Activated gamma-delta T cell (primary cell): Measurements from ENCODE around the gene OR52K1.
"Not testable (repeated sequence)": the region's sequence is repeated elsewhere in the genome, so short reads cannot be mapped to it uniquely, and the experiment has no call there.

Source experiments
- DNase-seq: peaks from one replicate; lab custom pipeline; 2025; lab: John Stamatoyannopoulos, UW

The OR52K1 gene

GRCh38 chr11:4491878-4492606, 9.6 kb downstream of the OR52K1 start:
- DNase-seq, result no peak

- DNase-seq, result no peak
Observed at GRCh38 chr11:4493480-4493818, 11.0 kb downstream of the OR52K1 start.

- no peak for DNase-seq
Observed at GRCh38 chr11:4495487-4495886, 13.0 kb downstream of the OR52K1 start.

- no peak for DNase-seq
Observed at GRCh38 chr11:4495986-4496385, 13.5 kb downstream of the OR52K1 start.

- DNase-seq, result no peak
Observed at GRCh38 chr11:4496557-4497248, 14.3 kb downstream of the OR52K1 start.

- DNase-seq, result no peak
Observed at GRCh38 chr11:4508886-4509285, 26.4 kb downstream of the OR52K1 start.

- DNase-seq, result no peak
Observed at GRCh38 chr11:4511282-4512245, 29.1 kb downstream of the OR52K1 start.

- DNase-seq, result no peak
Observed at GRCh38 chr11:4514196-4514595, 31.8 kb downstream of the OR52K1 start.

GRCh38 chr11:4522339-4522738, 39.9 kb downstream of the OR52K1 start:
- DNase-seq, result no peak

- no peak for DNase-seq
Observed at GRCh38 chr11:4522752-4523151, 40.3 kb downstream of the OR52K1 start.

GRCh38 chr11:4523666-4524065, 41.2 kb downstream of the OR52K1 start:
- no peak for DNase-seq

- no peak for DNase-seq
Observed at GRCh38 chr11:4527926-4528325, 45.5 kb downstream of the OR52K1 start.

GRCh38 chr11:4531686-4532085, 49.2 kb downstream of the OR52K1 start:
- DNase-seq, result not testable (repeated sequence)

- DNase-seq, result no peak
Observed at GRCh38 chr11:4539603-4540219, 57.3 kb downstream of the OR52K1 start.

- DNase-seq, result no peak
Observed at GRCh38 chr11:4541071-4541470, 58.6 kb downstream of the OR52K1 start.
